ES-I3 (cell line): ENCODE results near the gene DEFB113.

Source experiments
- H3K36me3 ChIP-seq: 2 replicates; pipeline ENCODE4 v1.6.1; 2013; ENCODE audit warnings: mild to moderate bottlenecking, low read length, control low read depth, moderate library complexity; ENCODE audit not compliant: insufficient read depth
- H3K4me1 ChIP-seq: 2 replicates; pipeline ENCODE4 v1.6.1; 2013; ENCODE audit warnings: mild to moderate bottlenecking, control low read depth, low read length; ENCODE audit not compliant: insufficient read depth
- H3K9ac ChIP-seq: 2 replicates; pipeline ENCODE4 v1.6.1; 2013; ENCODE audit warnings: low read depth, mild to moderate bottlenecking, low read length, moderate library complexity
- H3K9me3 ChIP-seq: 2 replicates; pipeline ENCODE4 v1.6.1; 2013; ENCODE audit warnings: mild to moderate bottlenecking, low read length, moderate library complexity; ENCODE audit not compliant: control insufficient read depth, insufficient read depth

The DEFB113 gene

GRCh38 chr6:49919261-49919660, 50.2 kb downstream of the DEFB113 start:
- Histone ChIP-seq H3K4me1 (peaks cover 16% of the 10 kb centered on the region; the same call in 1 of the 2 replicates), H3K9ac (no peak overlapping the region), H3K36me3 (no peaks in the 10 kb centered on the region), H3K9me3 (no peaks in the 10 kb centered on the region)

- no peaks in the 10 kb centered on the region for H3K9me3 ChIP-seq
- no peaks in the 10 kb centered on the region for H3K36me3 ChIP-seq
- H3K9ac ChIP-seq, result no peak overlapping the region
- peaks cover 20% of the 10 kb centered on the region for H3K4me1 ChIP-seq
Measured at GRCh38 chr6:49918787-49919186, 50.6 kb downstream of the DEFB113 start.
